ENCODE data around the gene PLCXD3. TPM values are rescaled to one million over a fixed set of nuclear protein-coding genes. Genes with fewer than 3 reads are reported as not detected.

PLCXD3 gene
- total RNA-seq, 1 experiment from 2014 or later = 0.11 TPM

DNA sequence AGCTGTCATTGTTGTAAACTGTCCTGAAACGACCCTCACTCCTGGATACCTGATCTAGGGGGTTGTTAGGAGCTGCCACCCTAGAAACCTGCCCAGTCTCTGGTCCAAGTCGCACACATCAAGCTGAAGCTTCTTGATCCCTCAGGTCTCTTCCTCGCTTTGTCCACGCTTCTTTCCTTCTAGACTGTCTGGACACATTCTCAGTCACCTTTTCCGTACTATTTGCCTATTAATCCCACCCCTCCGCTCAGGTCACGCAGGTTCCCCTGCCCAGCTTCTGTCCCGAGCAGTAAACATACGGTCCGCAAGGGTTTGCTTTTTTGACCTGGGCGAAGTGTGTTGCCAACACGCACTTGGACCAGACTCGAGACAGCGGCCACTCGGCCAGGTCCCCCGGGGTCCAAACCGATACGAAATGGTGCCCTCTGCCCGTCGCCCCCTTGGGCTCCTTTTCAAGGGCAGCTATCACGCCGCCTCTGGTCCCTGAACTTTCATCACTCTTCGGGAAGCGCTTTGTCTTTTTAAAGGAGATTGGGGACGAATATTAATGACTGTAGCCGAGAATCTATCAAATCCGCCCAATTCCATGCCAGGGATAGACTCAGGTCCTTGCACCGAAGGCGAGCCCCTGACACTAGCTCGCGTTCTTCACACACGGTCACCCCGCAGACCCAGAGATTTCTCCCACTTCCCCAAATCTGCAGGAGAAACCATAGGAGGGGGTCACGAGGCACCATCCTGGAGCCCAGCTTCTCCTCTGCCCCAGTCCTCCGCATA lies 814 bp downstream of the PLCXD3 start:
- Histone ChIP-seq H3K27me3 (ENCODE audit: insufficient read depth, low read depth) (no peaks in the 10 kb centered on the region), H3K4me3 (peak overlapping the region; percentile 48; the same call in 1 of the 2 replicates), H4K20me1 (ENCODE audit: insufficient read depth) (no peaks in the 10 kb centered on the region), H3K4me1 (replicated peaks; ENCODE audit: insufficient read depth) (peaks cover 22% of the 10 kb centered on the region), H3F3A (ENCODE audit: insufficient read depth, low read depth) (peaks cover 16% of the 10 kb centered on the region; the same call in 1 of the 2 replicates), H3K36me3 (ENCODE audit: low read depth) (no peaks in the 10 kb centered on the region), H3K9me3 (ENCODE audit: insufficient read depth, low read depth) (no peaks in the 10 kb centered on the region), H3K9me2 (ENCODE audit: insufficient read depth) (no peaks in the 10 kb centered on the region), H3K79me2 (ENCODE audit: low read depth) (no peaks in the 10 kb centered on the region), H3K4me2 (peak overlapping the region; percentile 66), H3K27ac (peak overlapping the region; percentile 83; the same call in 1 of the 2 replicates), H2AFZ (peak overlapping the region; percentile 53; the same call in 1 of the 2 replicates)
- ChIA-PET CTCF (no interaction called here), POLR2A (ENCODE audit: unreplicated experiment) (interaction anchor here (0.6 kb wide), 1 partner anchor 139 kb away, joined by 3 read pairs; no protein-coding TSS in a partner anchor)
- no peak for DNase-seq
- intact Hi-C loops (cut with micrococcal nuclease; ENCODE audit: unreplicated experiment) = no loop called here
- TF ChIP-seq EZH2 (IDR thresholded peaks at IDR 0.05; ENCODE audit: low read depth) = no peak
- TF ChIP-seq, protein P1, sequence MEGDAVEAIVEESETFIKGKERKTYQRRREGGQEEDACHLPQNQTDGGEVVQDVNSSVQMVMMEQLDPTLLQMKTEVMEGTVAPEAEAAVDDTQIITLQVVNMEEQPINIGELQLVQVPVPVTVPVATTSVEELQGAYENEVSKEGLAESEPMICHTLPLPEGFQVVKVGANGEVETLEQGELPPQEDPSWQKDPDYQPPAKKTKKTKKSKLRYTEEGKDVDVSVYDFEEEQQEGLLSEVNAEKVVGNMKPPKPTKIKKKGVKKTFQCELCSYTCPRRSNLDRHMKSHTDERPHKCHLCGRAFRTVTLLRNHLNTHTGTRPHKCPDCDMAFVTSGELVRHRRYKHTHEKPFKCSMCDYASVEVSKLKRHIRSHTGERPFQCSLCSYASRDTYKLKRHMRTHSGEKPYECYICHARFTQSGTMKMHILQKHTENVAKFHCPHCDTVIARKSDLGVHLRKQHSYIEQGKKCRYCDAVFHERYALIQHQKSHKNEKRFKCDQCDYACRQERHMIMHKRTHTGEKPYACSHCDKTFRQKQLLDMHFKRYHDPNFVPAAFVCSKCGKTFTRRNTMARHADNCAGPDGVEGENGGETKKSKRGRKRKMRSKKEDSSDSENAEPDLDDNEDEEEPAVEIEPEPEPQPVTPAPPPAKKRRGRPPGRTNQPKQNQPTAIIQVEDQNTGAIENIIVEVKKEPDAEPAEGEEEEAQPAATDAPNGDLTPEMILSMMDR (conservative IDR thresholded peaks at IDR 0.05) = no peak
- BruUV-seq (replicated peaks) = no TSS peak

DNA sequence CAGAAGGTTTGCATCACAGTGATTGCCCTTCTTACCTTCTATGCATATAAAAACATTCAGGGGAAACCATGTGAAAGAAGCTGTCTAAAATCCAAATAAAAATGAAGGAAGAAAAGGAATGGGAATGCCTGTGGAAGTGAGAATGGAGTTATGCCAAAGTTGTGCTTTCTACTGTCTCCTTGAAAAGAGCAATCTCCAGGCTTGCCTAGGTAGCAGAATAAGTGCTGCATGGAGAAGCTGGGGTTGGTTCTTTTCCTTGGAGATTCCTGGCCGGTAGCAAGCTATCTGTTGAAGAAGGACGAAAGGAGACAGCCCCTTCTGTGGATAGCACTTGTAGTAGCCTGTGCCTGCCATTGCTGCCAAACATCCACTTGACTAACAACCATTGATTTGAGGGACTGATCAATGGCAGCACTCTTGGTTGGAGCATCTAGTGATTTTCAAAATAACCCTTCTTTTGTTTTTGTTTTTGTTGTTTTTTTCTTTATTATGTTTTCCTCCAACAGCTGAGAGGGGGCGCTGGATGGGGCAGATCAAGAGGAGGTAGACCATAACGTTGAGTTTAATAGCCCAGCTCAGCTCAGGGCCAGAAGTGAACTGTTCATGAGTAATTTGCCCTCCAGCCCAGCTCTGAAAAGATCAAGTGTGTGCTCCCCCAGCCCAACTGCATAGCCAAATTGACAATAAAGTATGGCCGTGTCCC lies 1.6 kb downstream of the PLCXD3 start:
- BruUV-seq (replicated peaks) = no TSS peak
- Histone ChIP-seq H3K4me2 (peak overlapping the region; percentile 36), H4K20me1 (ENCODE audit: insufficient read depth) (no peaks in the 10 kb centered on the region), H3K9me2 (ENCODE audit: insufficient read depth) (no peaks in the 10 kb centered on the region), H3K36me3 (ENCODE audit: low read depth) (no peaks in the 10 kb centered on the region), H3K4me3 (no peak overlapping the region), H3F3A (ENCODE audit: insufficient read depth, low read depth) (peaks cover 16% of the 10 kb centered on the region; the same call in 1 of the 2 replicates), H3K79me2 (ENCODE audit: low read depth) (no peaks in the 10 kb centered on the region), H2AFZ (no peak overlapping the region), H3K9me3 (ENCODE audit: insufficient read depth, low read depth) (no peaks in the 10 kb centered on the region), H3K27ac (peak overlapping the region; percentile 83), H3K27me3 (ENCODE audit: insufficient read depth, low read depth) (no peaks in the 10 kb centered on the region), H3K4me1 (replicated peaks; ENCODE audit: insufficient read depth) (peaks cover 22% of the 10 kb centered on the region)
- intact Hi-C loops (cut with micrococcal nuclease; ENCODE audit: unreplicated experiment) = no loop called here
- CTCF ChIA-PET = no interaction called here
- POLR2A ChIA-PET (ENCODE audit: unreplicated experiment) = interaction anchor here (0.6 to 0.8 kb wide), 2 partner anchors 138 to 668 kb away, joined by 3 to 12 read pairs; partner anchors contain the start of gene CARD6
- no peak for TF ChIP-seq EZH2 (IDR thresholded peaks at IDR 0.05; ENCODE audit: low read depth)
- TF ChIP-seq, protein P1 (conservative IDR thresholded peaks at IDR 0.05) = no peak
- DNase-seq = no peak

DNA sequence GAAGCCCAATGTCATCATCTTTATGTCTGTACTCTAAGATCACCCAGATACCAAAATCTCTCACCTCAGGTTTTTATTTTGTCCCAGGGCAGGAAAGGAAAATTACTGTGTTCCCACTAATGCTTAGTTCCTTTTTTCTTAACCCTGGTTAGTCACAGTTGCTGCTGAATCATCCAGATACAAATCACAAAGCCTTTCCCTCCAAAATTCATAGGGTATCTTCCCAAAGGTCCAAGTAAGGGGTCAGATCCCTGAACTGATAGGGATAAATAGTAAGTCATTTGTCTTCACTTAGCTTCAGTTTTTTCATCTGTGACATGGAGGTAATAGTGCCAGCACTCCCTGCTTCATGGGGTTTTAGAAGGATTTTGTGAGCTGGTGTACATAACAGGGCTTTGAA lies 2.2 kb downstream of the PLCXD3 start:
- Histone ChIP-seq H3F3A (ENCODE audit: insufficient read depth, low read depth) (peaks cover 16% of the 10 kb centered on the region; the same call in 1 of the 2 replicates), H3K4me3 (no peak overlapping the region), H3K4me2 (peak overlapping the region; percentile 36), H3K4me1 (replicated peaks; ENCODE audit: insufficient read depth) (peaks cover 22% of the 10 kb centered on the region), H3K27ac (peak overlapping the region; percentile 83), H2AFZ (no peak overlapping the region), H3K36me3 (ENCODE audit: low read depth) (no peaks in the 10 kb centered on the region), H3K79me2 (ENCODE audit: low read depth) (no peaks in the 10 kb centered on the region), H3K27me3 (ENCODE audit: insufficient read depth, low read depth) (no peaks in the 10 kb centered on the region), H3K9me2 (ENCODE audit: insufficient read depth) (no peaks in the 10 kb centered on the region), H3K9me3 (ENCODE audit: insufficient read depth, low read depth) (no peaks in the 10 kb centered on the region), H4K20me1 (ENCODE audit: insufficient read depth) (no peaks in the 10 kb centered on the region)
- ChIA-PET CTCF (no interaction called here), POLR2A (ENCODE audit: unreplicated experiment) (interaction anchor here (0.8 kb wide), 1 partner anchor 667 kb away, joined by 12 read pairs; the partner anchor contains the start of gene CARD6)
- DNase-seq = peak in 1 of 2 experiments; percentile 90
- BruUV-seq (replicated peaks) = no TSS peak
- TF ChIP-seq, protein P1 (conservative IDR thresholded peaks at IDR 0.05) = no peak
- no peak for TF ChIP-seq EZH2 (IDR thresholded peaks at IDR 0.05; ENCODE audit: low read depth)
- intact Hi-C loops (cut with micrococcal nuclease; ENCODE audit: unreplicated experiment) = no loop called here

All from PC-9 (cell line).